ENCODE data around the gene SLC22A14. TPM values are rescaled to one million over a fixed set of nuclear protein-coding genes. Genes with fewer than 3 reads are reported as not detected.

Gene SLC22A14
- total and polyA plus RNA-seq, 2 donors (not counting 3 experiments of a cell fraction or from before 2014, with no cell fraction given) = not detected

DNA sequence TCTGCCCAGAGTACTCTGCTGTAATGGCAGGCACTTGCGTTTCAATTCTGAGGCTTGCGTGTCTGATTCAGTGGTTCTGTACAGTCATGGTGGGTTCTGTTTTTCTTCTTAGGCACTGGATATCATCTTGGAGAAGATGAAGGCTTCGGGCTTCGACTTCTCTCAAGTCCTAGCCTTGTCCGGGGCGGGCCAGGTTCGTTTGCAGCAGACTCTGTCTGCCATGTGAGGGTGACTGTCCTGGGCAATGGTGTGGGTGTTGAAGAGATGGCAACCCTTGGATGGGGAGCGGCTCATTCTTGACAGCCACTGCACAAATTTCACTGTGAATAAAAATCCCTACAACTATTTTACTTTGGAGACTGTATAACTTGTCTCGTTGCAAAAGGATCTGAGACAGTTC lies 80.7 kb downstream of the SLC22A14 start:
- dilution Hi-C loops (cut with MboI; ENCODE audit: extremely low pct_ligation_motif_present, low sequenced_read_pairs) (no loop called here), intact Hi-C loops (cut with micrococcal nuclease) (no loop called here)
- Histone ChIP-seq H3K79me2 (ENCODE audit: control insufficient read depth, insufficient read depth, low read length) (no peaks in the 10 kb centered on the region), H2AFZ (ENCODE audit: low read depth, low read length) (no peak overlapping the region), H3K9me1 (replicated peaks; ENCODE audit: control insufficient read depth, extremely low read depth, insufficient read depth, low read length) (no peaks in the 10 kb centered on the region), H3K4me3 (replicated peaks in 1 of 3; ENCODE audit: insufficient read depth in 1 of 3, low read depth in 1 of 3, low read length in 3 of 3) (no peak overlapping the region), H3K4me2 (ENCODE audit: insufficient read depth, low read length) (no peak overlapping the region), H3K27me3 (ENCODE audit: control insufficient read depth in 2 of 2, insufficient read depth in 2 of 2, low read length in 2 of 2) (no peaks in the 10 kb centered on the region), H3K27ac (ENCODE audit: insufficient read depth, low read depth, low read length) (no peak overlapping the region), H4K20me1 (replicated peaks; ENCODE audit: control insufficient read depth, extremely low read depth, insufficient read depth, low read length) (no peaks in the 10 kb centered on the region), H3K4me1 (ENCODE audit: control insufficient read depth, extremely low read depth, insufficient read depth, low read length) (no peaks in the 10 kb centered on the region), H3K9ac (replicated peaks; ENCODE audit: extremely low read depth, insufficient read depth, low read length) (no peak overlapping the region), H3K36me3 (ENCODE audit: control insufficient read depth in 2 of 2, extremely low read depth in 1 of 2, insufficient read depth in 2 of 2, low read length in 2 of 2) (peaks cover 0 to 2% of the 10 kb centered on the region in 2 experiments), H3K9me3 (replicated peaks; ENCODE audit: control insufficient read depth, insufficient read depth, low read length) (no peaks in the 10 kb centered on the region)
- POLR2A ChIA-PET = no interaction called here
- DNase-seq (ENCODE audit: low read depth, low spot score) (no peak), FAIRE-seq (no peak)
- TF ChIP-seq JUN (IDR thresholded peaks at IDR 0.05; ENCODE audit: borderline replicate concordance, insufficient read depth, insufficient read length, low read depth) = no peak
- TF ChIP-seq POLR2AphosphoS5 (IDR thresholded peaks at IDR 0.05; ENCODE audit: insufficient read depth, low read depth, low read length) = no peak
- TF ChIP-seq, protein P1, sequence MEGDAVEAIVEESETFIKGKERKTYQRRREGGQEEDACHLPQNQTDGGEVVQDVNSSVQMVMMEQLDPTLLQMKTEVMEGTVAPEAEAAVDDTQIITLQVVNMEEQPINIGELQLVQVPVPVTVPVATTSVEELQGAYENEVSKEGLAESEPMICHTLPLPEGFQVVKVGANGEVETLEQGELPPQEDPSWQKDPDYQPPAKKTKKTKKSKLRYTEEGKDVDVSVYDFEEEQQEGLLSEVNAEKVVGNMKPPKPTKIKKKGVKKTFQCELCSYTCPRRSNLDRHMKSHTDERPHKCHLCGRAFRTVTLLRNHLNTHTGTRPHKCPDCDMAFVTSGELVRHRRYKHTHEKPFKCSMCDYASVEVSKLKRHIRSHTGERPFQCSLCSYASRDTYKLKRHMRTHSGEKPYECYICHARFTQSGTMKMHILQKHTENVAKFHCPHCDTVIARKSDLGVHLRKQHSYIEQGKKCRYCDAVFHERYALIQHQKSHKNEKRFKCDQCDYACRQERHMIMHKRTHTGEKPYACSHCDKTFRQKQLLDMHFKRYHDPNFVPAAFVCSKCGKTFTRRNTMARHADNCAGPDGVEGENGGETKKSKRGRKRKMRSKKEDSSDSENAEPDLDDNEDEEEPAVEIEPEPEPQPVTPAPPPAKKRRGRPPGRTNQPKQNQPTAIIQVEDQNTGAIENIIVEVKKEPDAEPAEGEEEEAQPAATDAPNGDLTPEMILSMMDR (IDR thresholded peaks at IDR 0.05; ENCODE audit: extremely low read depth in 1 of 2, insufficient read depth in 1 of 2, low read depth in 1 of 2, low read length in 2 of 2) = no peak
- CTCF ChIA-PET = interaction anchor here (1.7 kb wide), 1 partner anchor 16 kb away, joined by 4 read pairs; the partner anchor contains the start of gene XYLB
- no TSS peak for BruUV-seq (replicated peaks)

DNA sequence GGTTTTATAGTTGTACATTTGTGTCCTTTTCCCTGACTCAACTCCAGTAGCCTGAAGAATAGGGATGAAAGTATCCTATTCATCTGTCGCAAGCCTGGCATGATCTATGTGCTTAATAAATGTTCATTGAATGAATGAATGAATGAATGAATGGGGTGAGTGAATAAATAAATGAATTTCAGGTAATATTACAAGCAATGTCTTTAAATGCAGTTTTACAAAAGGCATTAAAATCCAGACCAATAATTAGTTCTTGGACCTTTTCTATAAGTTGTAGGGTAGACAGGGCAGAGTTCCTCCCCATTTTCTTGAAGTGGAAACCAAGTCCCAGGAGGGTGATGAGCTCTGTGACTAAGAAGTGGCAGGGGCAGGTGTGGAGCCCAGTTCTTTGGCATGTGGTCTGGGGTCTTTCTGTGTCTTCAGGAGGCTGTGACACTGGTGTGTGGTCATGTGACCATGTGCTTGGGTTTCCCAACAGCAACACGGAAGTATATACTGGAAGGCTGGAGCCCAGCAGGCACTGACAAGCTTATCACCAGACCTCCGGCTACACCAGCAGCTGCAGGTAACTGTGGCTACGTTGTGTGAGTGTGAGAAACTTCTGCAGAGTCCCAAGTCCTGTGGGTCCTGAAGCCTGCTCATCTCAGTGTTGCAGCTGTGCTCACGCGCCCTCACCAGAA lies 82.8 kb downstream of the SLC22A14 start:
- ChIA-PET POLR2A (no interaction called here), CTCF (interaction anchor here (1.3 kb wide), 1 partner anchor 33 kb away, joined by 3 read pairs; no protein-coding TSS in a partner anchor)
- no TSS peak for BruUV-seq (replicated peaks)
- FAIRE-seq (no peak), DNase-seq (ENCODE audit: low read depth, low spot score) (no peak)
- intact Hi-C loops (cut with micrococcal nuclease) = no loop called here
- Histone ChIP-seq H4K20me1 (replicated peaks; ENCODE audit: control insufficient read depth, extremely low read depth, insufficient read depth, low read length) (no peaks in the 10 kb centered on the region), H3K4me1 (ENCODE audit: control insufficient read depth, extremely low read depth, insufficient read depth, low read length) (no peaks in the 10 kb centered on the region), H3K9me3 (replicated peaks; ENCODE audit: control insufficient read depth, insufficient read depth, low read length) (no peaks in the 10 kb centered on the region), H3K79me2 (ENCODE audit: control insufficient read depth, insufficient read depth, low read length) (no peaks in the 10 kb centered on the region), H3K4me2 (ENCODE audit: insufficient read depth, low read length) (no peak overlapping the region), H3K9ac (replicated peaks; ENCODE audit: extremely low read depth, insufficient read depth, low read length) (no peak overlapping the region), H2AFZ (ENCODE audit: low read depth, low read length) (no peak overlapping the region), H3K36me3 (ENCODE audit: control insufficient read depth in 2 of 2, extremely low read depth in 1 of 2, insufficient read depth in 2 of 2, low read length in 2 of 2) (peaks cover 0 to 2% of the 10 kb centered on the region in 2 experiments), H3K4me3 (replicated peaks in 1 of 3; ENCODE audit: insufficient read depth in 1 of 3, low read depth in 1 of 3, low read length in 3 of 3) (no peak overlapping the region), H3K27ac (ENCODE audit: insufficient read depth, low read depth, low read length) (no peak overlapping the region), H3K27me3 (ENCODE audit: control insufficient read depth in 2 of 2, insufficient read depth in 2 of 2, low read length in 2 of 2) (no peaks in the 10 kb centered on the region), H3K9me1 (replicated peaks; ENCODE audit: control insufficient read depth, extremely low read depth, insufficient read depth, low read length) (no peaks in the 10 kb centered on the region)
- dilution Hi-C loops (cut with MboI; ENCODE audit: extremely low pct_ligation_motif_present, low sequenced_read_pairs) = no loop called here
- TF ChIP-seq POLR2AphosphoS5 (IDR thresholded peaks at IDR 0.05; ENCODE audit: insufficient read depth, low read depth, low read length) (no peak), POLR2A (IDR thresholded peaks at IDR 0.05; ENCODE audit: low read depth, low read length) (no peak), EZH2 (IDR thresholded peaks at IDR 0.05; ENCODE audit: borderline replicate concordance, low read depth, low read length, severe bottlenecking) (no peak), GATA2 (IDR thresholded peaks at IDR 0.05; ENCODE audit: insufficient read depth, insufficient read length, low read depth, low read length) (no peak), JUN (IDR thresholded peaks at IDR 0.05; ENCODE audit: borderline replicate concordance, insufficient read depth, insufficient read length, low read depth) (no peak), MYC (IDR thresholded peaks at IDR 0.05; ENCODE audit: low read depth, low read length) (no peak), FOS (IDR thresholded peaks at IDR 0.05; ENCODE audit: borderline replicate concordance, insufficient read depth, low read length) (no peak)
- TF ChIP-seq, protein P1 (IDR thresholded peaks at IDR 0.05; ENCODE audit: extremely low read depth in 1 of 2, insufficient read depth in 1 of 2, low read depth in 1 of 2, low read length in 2 of 2) = no peak
- TF ChIP-seq, protein P2, sequence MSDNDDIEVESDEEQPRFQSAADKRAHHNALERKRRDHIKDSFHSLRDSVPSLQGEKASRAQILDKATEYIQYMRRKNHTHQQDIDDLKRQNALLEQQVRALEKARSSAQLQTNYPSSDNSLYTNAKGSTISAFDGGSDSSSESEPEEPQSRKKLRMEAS (IDR thresholded peaks at IDR 0.05; ENCODE audit: insufficient read depth, insufficient read length) = no peak

Measured in endothelial cell of umbilical vein (primary cell).